HG03342 (cell line): ENCODE measurements around the gene FAM25G.
"Not testable (repeated sequence)": the region's sequence is repeated elsewhere in the genome, so short reads cannot be mapped to it uniquely, and the experiment has no call there.

Experiments
- ATAC-seq: cut with Tn5 transposase; IDR thresholded peaks from one replicate; pipeline ENCODE4 v1.9.1; 2021; ENCODE audit warnings: mild to moderate bottlenecking, moderate library complexity; ENCODE audit not compliant: unreplicated experiment

FAM25G gene

GRCh38 chr10:47465216-47465917 lies 26.1 kb downstream of the FAM25G start:
- not testable (repeated sequence) for ATAC-seq

- not testable (repeated sequence) for ATAC-seq
These were observed 28.7 kb downstream of the FAM25G start for GRCh38 chr10:47462577-47463358.

GRCh38 chr10:47461261-47461687 lies 30.2 kb downstream of the FAM25G start:
- not testable (repeated sequence) for ATAC-seq

- no peak for ATAC-seq
These were observed 32.9 kb downstream of the FAM25G start for GRCh38 chr10:47458466-47459154.

GRCh38 chr10:47457826-47458225 lies 33.7 kb downstream of the FAM25G start:
- ATAC-seq: no peak

- ATAC-seq: no peak
These were observed 34.0 kb downstream of the FAM25G start for GRCh38 chr10:47457528-47457820.

- no peak for ATAC-seq
These were observed 34.5 kb downstream of the FAM25G start for GRCh38 chr10:47456794-47457527.

- ATAC-seq: no peak
These were observed 35.3 kb downstream of the FAM25G start for GRCh38 chr10:47456079-47456785.

- not testable (repeated sequence) for ATAC-seq
These were observed 36.0 kb downstream of the FAM25G start for GRCh38 chr10:47455350-47456078.

- no peak for ATAC-seq
These were observed 36.8 kb downstream of the FAM25G start for GRCh38 chr10:47454780-47455058.

GRCh38 chr10:47454008-47454779 lies 37.3 kb downstream of the FAM25G start:
- ATAC-seq: no peak

- no peak for ATAC-seq
These were observed 38.1 kb downstream of the FAM25G start for GRCh38 chr10:47453141-47454007.

- ATAC-seq: no peak
These were observed 38.9 kb downstream of the FAM25G start for GRCh38 chr10:47452495-47453140.

GRCh38 chr10:47451998-47452494 lies 39.5 kb downstream of the FAM25G start:
- no peak for ATAC-seq

- no peak for ATAC-seq
These were observed 40.1 kb downstream of the FAM25G start for GRCh38 chr10:47451273-47451997.

GRCh38 chr10:47450442-47450841 lies 41.1 kb downstream of the FAM25G start:
- ATAC-seq: no peak

GRCh38 chr10:47449979-47450378 lies 41.5 kb downstream of the FAM25G start:
- ATAC-seq: no peak
